ENCODE results near the gene C11orf97. TPM values are rescaled to one million over a fixed set of nuclear protein-coding genes. Genes with fewer than 3 reads are reported as not detected.

The C11orf97 gene
- total RNA-seq, 4 donors from 2014 or later: not detected

GRCh38 chr11:94515398-94515797 is 3.1 kb downstream of the C11orf97 start:
- Histone ChIP-seq H3K27me3 (no peaks in the 10 kb centered on the region), H3K4me3 (replicated peaks in 1 of 3) (no peak overlapping the region), H3K27ac (no peak overlapping the region), H3K4me1 (peaks cover 3 to 7% of the 10 kb centered on the region in 2 donors), H3K36me3 (no peaks in the 10 kb centered on the region), H3K9me3 (no peaks in the 10 kb centered on the region)
- DNase-seq: no peak
- intact Hi-C loops (cut with DNase I): no loop called here
- TF ChIP-seq POLR2A (IDR thresholded peaks at IDR 0.05): no peak
- no peak for TF ChIP-seq CTCF (IDR thresholded peaks at IDR 0.05)
- 82 to 90% methylated on average over 2 of the region's 2 CpGs for WGBS, 2 donors

GRCh38 chr11:94516725-94517124 is 4.5 kb downstream of the C11orf97 start:
- Histone ChIP-seq H3K27me3 (no peaks in the 10 kb centered on the region), H3K4me1 (peaks cover 3 to 7% of the 10 kb centered on the region in 2 donors), H3K9me3 (no peaks in the 10 kb centered on the region), H3K36me3 (no peaks in the 10 kb centered on the region), H3K27ac (no peak overlapping the region), H3K4me3 (replicated peaks in 1 of 3) (no peak overlapping the region)
- no peak for DNase-seq
- intact Hi-C loops (cut with DNase I): no loop called here
- 44 to 53% methylated on average over 1 of the region's 1 CpG for WGBS, 2 donors
- TF ChIP-seq CTCF (IDR thresholded peaks at IDR 0.05) (no peak), POLR2A (IDR thresholded peaks at IDR 0.05) (no peak)

GRCh38 chr11:94518300-94518699 is 6.0 kb downstream of the C11orf97 start:
- DNase-seq: no peak
- TF ChIP-seq POLR2A (IDR thresholded peaks at IDR 0.05) (no peak), CTCF (IDR thresholded peaks at IDR 0.05) (no peak)
- WGBS, 2 donors: 71 to 74% methylated on average over 4 of the region's 4 CpGs
- intact Hi-C loops (cut with DNase I): no loop called here
- H3K27ac ChIP-seq: no peak overlapping the region
- no peaks in the 10 kb centered on the region for H3K27me3 ChIP-seq
- H3K9me3 ChIP-seq: no peaks in the 10 kb centered on the region
- no peaks in the 10 kb centered on the region for H3K36me3 ChIP-seq
- no peaks in the 10 kb centered on the region for H3K4me1 ChIP-seq
- H3K4me3 ChIP-seq (replicated peaks in 1 of 3): no peak overlapping the region

- Histone ChIP-seq H3K4me1 (no peaks in the 10 kb centered on the region), H3K4me3 (replicated peaks in 1 of 3) (no peak overlapping the region), H3K27ac (no peak overlapping the region), H3K36me3 (no peaks in the 10 kb centered on the region), H3K9me3 (no peaks in the 10 kb centered on the region), H3K27me3 (no peaks in the 10 kb centered on the region)
- TF ChIP-seq POLR2A (IDR thresholded peaks at IDR 0.05) (no peak), CTCF (IDR thresholded peaks at IDR 0.05) (peak; percentile 32 to 72 (median 56))
- DNase-seq: no peak
- intact Hi-C loops (cut with DNase I): loop anchor here (5.0 kb wide), 1 partner anchor 78 kb away; no protein-coding TSS in a partner anchor
- WGBS, 2 donors: 8 to 16% methylated on average over 5 of the region's 5 CpGs
Measured at GRCh38 chr11:94519478-94520084, 7.3 kb downstream of the C11orf97 start.

GRCh38 chr11:94521684-94522083 is 9.4 kb downstream of the C11orf97 start:
- no peaks in the 10 kb centered on the region for H3K27me3 ChIP-seq
- H3K27ac ChIP-seq: no peak overlapping the region
- H3K4me1 ChIP-seq: peaks cover 12 to 14% of the 10 kb centered on the region in 2 donors
- WGBS, 2 donors: 51 to 56% methylated on average over 4 of the region's 5 CpGs
- TF ChIP-seq CTCF (IDR thresholded peaks at IDR 0.05): peak in 3 of 6 experiments; percentile 16 to 24 (median 23)
- no peak for TF ChIP-seq POLR2A (IDR thresholded peaks at IDR 0.05)
- DNase-seq: no peak
- H3K36me3 ChIP-seq: no peaks in the 10 kb centered on the region
- H3K4me3 ChIP-seq (replicated peaks in 1 of 3): no peak overlapping the region
- H3K9me3 ChIP-seq: no peaks in the 10 kb centered on the region
- intact Hi-C loops (cut with DNase I): loop anchor here (5.0 kb wide), 1 partner anchor 76 kb away; no protein-coding TSS in a partner anchor
